Measurements from ENCODE around the gene NPY5R. TPM values are rescaled to one million over a fixed set of nuclear protein-coding genes. Genes with fewer than 3 reads are reported as not detected.

NPY5R gene
- total RNA-seq, 2 experiments from 2014 or later = not detected

DNA sequence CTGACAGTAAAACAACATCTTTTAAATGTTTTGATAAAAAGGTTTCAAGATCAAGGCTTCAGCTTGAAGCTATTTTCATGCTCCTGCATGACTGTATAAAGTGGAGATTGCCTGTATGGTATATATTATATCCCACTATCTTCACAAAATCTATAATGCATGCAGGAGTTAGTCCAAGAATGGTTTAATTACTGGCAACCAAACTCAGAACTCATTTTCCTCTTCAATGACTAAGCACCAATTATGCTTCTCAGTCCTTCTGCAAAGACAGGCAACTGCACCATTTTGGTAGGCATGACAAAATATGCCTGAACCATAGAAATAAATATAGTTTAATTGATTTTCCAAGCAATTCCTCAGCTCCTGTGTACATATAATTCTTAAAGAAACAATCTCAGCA is 54.5 kb downstream of the NPY5R start:
- POLR2A ChIA-PET = no interaction called here
- CTCF ChIA-PET = no interaction called here

GRCh38 chr4:163400911-163401310 is 57.2 kb downstream of the NPY5R start:
- Histone ChIP-seq H3K27me3 (ENCODE audit: control insufficient read depth in 1 of 2, insufficient read depth in 2 of 2, low read length in 2 of 2) (peaks cover 3 to 4% of the 10 kb centered on the region in 2 experiments), H3K9me3 (ENCODE audit: control insufficient read depth in 1 of 2, insufficient read depth in 1 of 2, low read length in 2 of 2) (no peaks in the 10 kb centered on the region), H3K27ac (ENCODE audit: low read depth in 1 of 2, low read length in 2 of 2) (no peak overlapping the region), H3K4me1 (ENCODE audit: insufficient read depth, low read length) (no peaks in the 10 kb centered on the region), H3K4me3 (ENCODE audit: low read length) (no peak overlapping the region), H3K36me3 (ENCODE audit: insufficient read depth, low read length) (no peaks in the 10 kb centered on the region)
- H3K36me3 Mint-ChIP-seq (ENCODE audit: low read depth) = no peaks in the 10 kb centered on the region
- H3K9me3 Mint-ChIP-seq = no peaks in the 10 kb centered on the region
- peaks cover 9% of the 10 kb centered on the region for H3K27me3 Mint-ChIP-seq
- no peak overlapping the region for H3K27ac Mint-ChIP-seq
- intact Hi-C loops (cut with DNase I, micrococcal nuclease) = no loop called here
- TF ChIP-seq, protein P1, sequence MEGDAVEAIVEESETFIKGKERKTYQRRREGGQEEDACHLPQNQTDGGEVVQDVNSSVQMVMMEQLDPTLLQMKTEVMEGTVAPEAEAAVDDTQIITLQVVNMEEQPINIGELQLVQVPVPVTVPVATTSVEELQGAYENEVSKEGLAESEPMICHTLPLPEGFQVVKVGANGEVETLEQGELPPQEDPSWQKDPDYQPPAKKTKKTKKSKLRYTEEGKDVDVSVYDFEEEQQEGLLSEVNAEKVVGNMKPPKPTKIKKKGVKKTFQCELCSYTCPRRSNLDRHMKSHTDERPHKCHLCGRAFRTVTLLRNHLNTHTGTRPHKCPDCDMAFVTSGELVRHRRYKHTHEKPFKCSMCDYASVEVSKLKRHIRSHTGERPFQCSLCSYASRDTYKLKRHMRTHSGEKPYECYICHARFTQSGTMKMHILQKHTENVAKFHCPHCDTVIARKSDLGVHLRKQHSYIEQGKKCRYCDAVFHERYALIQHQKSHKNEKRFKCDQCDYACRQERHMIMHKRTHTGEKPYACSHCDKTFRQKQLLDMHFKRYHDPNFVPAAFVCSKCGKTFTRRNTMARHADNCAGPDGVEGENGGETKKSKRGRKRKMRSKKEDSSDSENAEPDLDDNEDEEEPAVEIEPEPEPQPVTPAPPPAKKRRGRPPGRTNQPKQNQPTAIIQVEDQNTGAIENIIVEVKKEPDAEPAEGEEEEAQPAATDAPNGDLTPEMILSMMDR (IDR thresholded peaks at IDR 0.05) = no peak
- DNase-seq = no peak
- no peak for ATAC-seq (ENCODE audit: poor library complexity)
- ChIA-PET CTCF (no interaction called here), POLR2A (no interaction called here)
- no peaks in the 10 kb centered on the region for H3K4me1 Mint-ChIP-seq (ENCODE audit: low read depth)
- H3K4me3 Mint-ChIP-seq = no peak overlapping the region

More for the DNA sequence above, 54.5 kb downstream of the NPY5R start:
- Mint-ChIP-seq H3K36me3 (ENCODE audit: low read depth) (no peaks in the 10 kb centered on the region), H3K27ac (no peak overlapping the region), H3K9me3 (no peaks in the 10 kb centered on the region), H3K4me1 (ENCODE audit: low read depth) (no peaks in the 10 kb centered on the region), H3K27me3 (peaks cover 5% of the 10 kb centered on the region), H3K4me3 (no peak overlapping the region)
- Histone ChIP-seq H3K4me3 (ENCODE audit: low read length) (no peak overlapping the region), H3K36me3 (ENCODE audit: insufficient read depth, low read length) (no peaks in the 10 kb centered on the region), H3K4me1 (ENCODE audit: insufficient read depth, low read length) (no peaks in the 10 kb centered on the region), H3K9me3 (ENCODE audit: control insufficient read depth in 1 of 2, insufficient read depth in 1 of 2, low read length in 2 of 2) (no peaks in the 10 kb centered on the region), H3K27ac (ENCODE audit: low read depth in 1 of 2, low read length in 2 of 2) (no peak overlapping the region), H3K27me3 (ENCODE audit: control insufficient read depth in 1 of 2, insufficient read depth in 2 of 2, low read length in 2 of 2) (no peaks in the 10 kb centered on the region)
- intact Hi-C loops (cut with DNase I, micrococcal nuclease) = no loop called here
- TF ChIP-seq, protein P1 (IDR thresholded peaks at IDR 0.05) = no peak
- ATAC-seq (ENCODE audit: poor library complexity) (no peak), DNase-seq (no peak)

Other genes with a start within 250 kb of the NPY5R start
- 10 to 100 TPM; 56.2 to 58.3 TPM for gene NAF1, start 177.0 kb upstream of the NPY5R start, total RNA-seq
- not detected for gene NPY1R, start 11.3 kb upstream of the NPY5R start, total RNA-seq
- not detected for gene TKTL2, start 129.9 kb downstream of the NPY5R start, total RNA-seq
- 1 to 10 TPM; 6.2 to 6.3 TPM for gene TMA16, start 150.8 kb downstream of the NPY5R start, total RNA-seq

All from CD4-positive, alpha-beta T cell (primary cell).